ENCODE measurements around the gene FHDC1. TPM values are rescaled to one million over a fixed set of nuclear protein-coding genes. Genes with fewer than 3 reads are reported as not detected.

The FHDC1 gene
- total RNA-seq, 1 experiment from 2014 or later: 2.0 TPM

- intact Hi-C loops (cut with micrococcal nuclease): no loop called here
- peak; percentile 53 for DNase-seq (ENCODE audit: unreplicated experiment)
- Mint-ChIP-seq H3K27ac (ENCODE audit: low read depth, unreplicated experiment) (no peak overlapping the region), H3K27me3 (ENCODE audit: insufficient read depth, unreplicated experiment) (no peaks in the 10 kb centered on the region), H3K36me3 (ENCODE audit: insufficient read depth, unreplicated experiment) (no peaks in the 10 kb centered on the region), H3K9me3 (ENCODE audit: unreplicated experiment) (no peaks in the 10 kb centered on the region), H3K4me1 (ENCODE audit: insufficient read depth, unreplicated experiment) (peaks cover 5% of the 10 kb centered on the region), H3K4me3 (ENCODE audit: unreplicated experiment) (no peak overlapping the region)
- CTCF ChIA-PET: interaction anchor here (0.7 to 3.1 kb wide), 2 partner anchors 58 to 92 kb away, joined by 3 to 7 read pairs; no protein-coding TSS in a partner anchor
- POLR2A ChIA-PET: no interaction called here
- BruUV-seq (replicated peaks): no TSS peak
- TF ChIP-seq, protein P1, sequence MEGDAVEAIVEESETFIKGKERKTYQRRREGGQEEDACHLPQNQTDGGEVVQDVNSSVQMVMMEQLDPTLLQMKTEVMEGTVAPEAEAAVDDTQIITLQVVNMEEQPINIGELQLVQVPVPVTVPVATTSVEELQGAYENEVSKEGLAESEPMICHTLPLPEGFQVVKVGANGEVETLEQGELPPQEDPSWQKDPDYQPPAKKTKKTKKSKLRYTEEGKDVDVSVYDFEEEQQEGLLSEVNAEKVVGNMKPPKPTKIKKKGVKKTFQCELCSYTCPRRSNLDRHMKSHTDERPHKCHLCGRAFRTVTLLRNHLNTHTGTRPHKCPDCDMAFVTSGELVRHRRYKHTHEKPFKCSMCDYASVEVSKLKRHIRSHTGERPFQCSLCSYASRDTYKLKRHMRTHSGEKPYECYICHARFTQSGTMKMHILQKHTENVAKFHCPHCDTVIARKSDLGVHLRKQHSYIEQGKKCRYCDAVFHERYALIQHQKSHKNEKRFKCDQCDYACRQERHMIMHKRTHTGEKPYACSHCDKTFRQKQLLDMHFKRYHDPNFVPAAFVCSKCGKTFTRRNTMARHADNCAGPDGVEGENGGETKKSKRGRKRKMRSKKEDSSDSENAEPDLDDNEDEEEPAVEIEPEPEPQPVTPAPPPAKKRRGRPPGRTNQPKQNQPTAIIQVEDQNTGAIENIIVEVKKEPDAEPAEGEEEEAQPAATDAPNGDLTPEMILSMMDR (IDR thresholded peaks at IDR 0.05; ENCODE audit: unreplicated experiment): no peak
Observed at GRCh38 chr4:152992027-152992426, 55.9 kb downstream of the FHDC1 start.

GRCh38 chr4:152992466-152992865 is 56.3 kb downstream of the FHDC1 start:
- Mint-ChIP-seq H3K27ac (ENCODE audit: low read depth, unreplicated experiment) (no peak overlapping the region), H3K9me3 (ENCODE audit: unreplicated experiment) (no peaks in the 10 kb centered on the region), H3K4me3 (ENCODE audit: unreplicated experiment) (no peak overlapping the region), H3K27me3 (ENCODE audit: insufficient read depth, unreplicated experiment) (no peaks in the 10 kb centered on the region), H3K36me3 (ENCODE audit: insufficient read depth, unreplicated experiment) (no peaks in the 10 kb centered on the region), H3K4me1 (ENCODE audit: insufficient read depth, unreplicated experiment) (peaks cover 6% of the 10 kb centered on the region)
- ChIA-PET POLR2A (interaction anchor here (0.6 kb wide), 2 partner anchors 58 to 134 kb away, joined by 3 read pairs; no protein-coding TSS in a partner anchor), CTCF (interaction anchor here (0.7 to 3.1 kb wide), 2 partner anchors 58 to 91 kb away, joined by 3 to 7 read pairs; no protein-coding TSS in a partner anchor)
- DNase-seq (ENCODE audit: unreplicated experiment): no peak
- no TSS peak for BruUV-seq (replicated peaks)
- TF ChIP-seq, protein P1 (IDR thresholded peaks at IDR 0.05; ENCODE audit: unreplicated experiment): no peak
- intact Hi-C loops (cut with micrococcal nuclease): no loop called here

GRCh38 chr4:152994038-152994437 is 57.9 kb downstream of the FHDC1 start:
- CTCF ChIA-PET: interaction anchor here (1.1 to 1.2 kb wide), 2 partner anchors 11 to 24 kb away, joined by 3 to 4 read pairs; no protein-coding TSS in a partner anchor
- TF ChIP-seq, protein P1 (IDR thresholded peaks at IDR 0.05; ENCODE audit: unreplicated experiment): no peak
- Mint-ChIP-seq H3K36me3 (ENCODE audit: insufficient read depth, unreplicated experiment) (no peaks in the 10 kb centered on the region), H3K4me3 (ENCODE audit: unreplicated experiment) (no peak overlapping the region), H3K9me3 (ENCODE audit: unreplicated experiment) (no peaks in the 10 kb centered on the region), H3K27ac (ENCODE audit: low read depth, unreplicated experiment) (no peak overlapping the region), H3K4me1 (ENCODE audit: insufficient read depth, unreplicated experiment) (peaks cover 18% of the 10 kb centered on the region), H3K27me3 (ENCODE audit: insufficient read depth, unreplicated experiment) (no peaks in the 10 kb centered on the region)
- DNase-seq (ENCODE audit: unreplicated experiment): no peak
- POLR2A ChIA-PET: interaction anchor here (0.5 to 1.1 kb wide), 3 partner anchors 12 to 23 kb away, joined by 3 read pairs; no protein-coding TSS in a partner anchor
- no TSS peak for BruUV-seq (replicated peaks)
- intact Hi-C loops (cut with micrococcal nuclease): no loop called here

- peaks cover 18% of the 10 kb centered on the region for H3K4me1 Mint-ChIP-seq (ENCODE audit: insufficient read depth, unreplicated experiment)
- H3K4me3 Mint-ChIP-seq (ENCODE audit: unreplicated experiment): no peak overlapping the region
- no TSS peak for BruUV-seq (replicated peaks)
- no peaks in the 10 kb centered on the region for H3K27me3 Mint-ChIP-seq (ENCODE audit: insufficient read depth, unreplicated experiment)
- no peak for DNase-seq (ENCODE audit: unreplicated experiment)
- ChIA-PET CTCF (interaction anchor here (0.6 to 1.1 kb wide), 4 partner anchors 25 to 517 kb away, joined by 3 to 4 read pairs (median 3); no protein-coding TSS in a partner anchor), POLR2A (interaction anchor here (0.7 to 3.7 kb wide), 4 partner anchors 8 to 61 kb away, joined by 3 to 53 read pairs (median 20); partner anchors contain the start of gene FHDC1)
- H3K9me3 Mint-ChIP-seq (ENCODE audit: unreplicated experiment): no peaks in the 10 kb centered on the region
- H3K27ac Mint-ChIP-seq (ENCODE audit: low read depth, unreplicated experiment): peak overlapping the region; percentile 9
- intact Hi-C loops (cut with micrococcal nuclease): no loop called here
- no peaks in the 10 kb centered on the region for H3K36me3 Mint-ChIP-seq (ENCODE audit: insufficient read depth, unreplicated experiment)
- TF ChIP-seq, protein P1 (IDR thresholded peaks at IDR 0.05; ENCODE audit: unreplicated experiment): no peak
Observed at GRCh38 chr4:152996111-152996571, 60.0 kb downstream of the FHDC1 start.
